Mammary epithelial cell (primary cell): ENCODE data around the gene RAPGEF2.
"Not testable (repeated sequence)": the region's sequence is repeated elsewhere in the genome, so short reads cannot be mapped to it uniquely, and the experiment has no call there.

Source experiments
- EZH2 ChIP-seq: IDR thresholded peaks from 2 replicates; pipeline ENCODE4 v1.6.1; 2012; ENCODE audit warnings: low read length, inconsistent platforms, borderline replicate concordance
- TF ChIP-seq, protein P1 (sequence below), 2 donors: IDR thresholded peaks in 1 of 2; conservative IDR thresholded peaks in 1 of 2; 2 replicates each; pipeline ENCODE4 v1.5.1; 2011 to 2012; ENCODE audit warnings: inconsistent platforms in 2 of 2, low read length in 2 of 2, mild to moderate bottlenecking in 2 of 2, control low read depth in 1 of 2, low read depth in 1 of 2; ENCODE audit not compliant: insufficient read depth in 1 of 2; ENCODE audit errors: extremely low read depth in 1 of 2

- TF ChIP-seq, protein P1, sequence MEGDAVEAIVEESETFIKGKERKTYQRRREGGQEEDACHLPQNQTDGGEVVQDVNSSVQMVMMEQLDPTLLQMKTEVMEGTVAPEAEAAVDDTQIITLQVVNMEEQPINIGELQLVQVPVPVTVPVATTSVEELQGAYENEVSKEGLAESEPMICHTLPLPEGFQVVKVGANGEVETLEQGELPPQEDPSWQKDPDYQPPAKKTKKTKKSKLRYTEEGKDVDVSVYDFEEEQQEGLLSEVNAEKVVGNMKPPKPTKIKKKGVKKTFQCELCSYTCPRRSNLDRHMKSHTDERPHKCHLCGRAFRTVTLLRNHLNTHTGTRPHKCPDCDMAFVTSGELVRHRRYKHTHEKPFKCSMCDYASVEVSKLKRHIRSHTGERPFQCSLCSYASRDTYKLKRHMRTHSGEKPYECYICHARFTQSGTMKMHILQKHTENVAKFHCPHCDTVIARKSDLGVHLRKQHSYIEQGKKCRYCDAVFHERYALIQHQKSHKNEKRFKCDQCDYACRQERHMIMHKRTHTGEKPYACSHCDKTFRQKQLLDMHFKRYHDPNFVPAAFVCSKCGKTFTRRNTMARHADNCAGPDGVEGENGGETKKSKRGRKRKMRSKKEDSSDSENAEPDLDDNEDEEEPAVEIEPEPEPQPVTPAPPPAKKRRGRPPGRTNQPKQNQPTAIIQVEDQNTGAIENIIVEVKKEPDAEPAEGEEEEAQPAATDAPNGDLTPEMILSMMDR (conservative IDR thresholded peaks at IDR 0.05 in 1 of 2, IDR thresholded peaks at IDR 0.05 in 1 of 2; ENCODE audit: extremely low read depth in 1 of 2, insufficient read depth in 1 of 2, low read depth in 1 of 2, low read length in 2 of 2), result not testable (repeated sequence)
- not testable (repeated sequence) for TF ChIP-seq EZH2
These were observed 8.7 kb upstream of the RAPGEF2 start for GRCh38 chr4:159094156-159094555.
